GM12865 (cell line): ENCODE measurements around the gene BLCAP.

Experiments
- DNase-seq: peaks from one replicate; pipeline ENCODE4 v3.0.0; 2010; ENCODE audit warnings: low read depth
- H3K4me3 ChIP-seq: 2 replicates; pipeline ENCODE4 v1.5.1; 2011; ENCODE audit warnings: mild to moderate bottlenecking, low read depth, low read length, control low read depth
- TF ChIP-seq, protein P1 (sequence below): IDR thresholded peaks from 2 replicates; pipeline ENCODE4 v1.5.1; 2011; ENCODE audit warnings: low read length, control low read depth, low read depth, inconsistent platforms; ENCODE audit not compliant: insufficient read depth; ENCODE audit errors: missing control alignments

The BLCAP gene

DNA sequence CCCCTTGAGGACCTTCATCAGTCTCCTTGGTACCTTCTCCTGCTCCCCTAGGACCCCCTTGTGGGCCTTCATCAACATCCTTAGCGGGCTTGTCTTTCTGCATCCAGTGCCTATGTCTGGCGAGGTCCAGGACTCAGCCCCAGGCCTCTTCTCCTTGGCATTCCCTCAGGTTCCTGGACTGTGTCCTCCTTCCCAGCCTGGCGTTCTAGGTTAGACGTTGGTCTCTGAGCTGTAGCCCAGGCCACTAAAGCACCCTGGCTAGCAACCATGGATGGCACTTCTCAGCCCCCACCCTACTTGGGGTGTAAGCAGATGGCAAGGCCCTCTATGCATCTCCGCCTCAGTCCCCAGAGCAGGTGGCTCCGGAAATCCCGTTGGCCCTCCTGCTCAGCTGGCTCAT is 58.1 kb downstream of the BLCAP start:
- no peak for DNase-seq
- H3K4me3 ChIP-seq = no peak overlapping the region
- TF ChIP-seq, protein P1, sequence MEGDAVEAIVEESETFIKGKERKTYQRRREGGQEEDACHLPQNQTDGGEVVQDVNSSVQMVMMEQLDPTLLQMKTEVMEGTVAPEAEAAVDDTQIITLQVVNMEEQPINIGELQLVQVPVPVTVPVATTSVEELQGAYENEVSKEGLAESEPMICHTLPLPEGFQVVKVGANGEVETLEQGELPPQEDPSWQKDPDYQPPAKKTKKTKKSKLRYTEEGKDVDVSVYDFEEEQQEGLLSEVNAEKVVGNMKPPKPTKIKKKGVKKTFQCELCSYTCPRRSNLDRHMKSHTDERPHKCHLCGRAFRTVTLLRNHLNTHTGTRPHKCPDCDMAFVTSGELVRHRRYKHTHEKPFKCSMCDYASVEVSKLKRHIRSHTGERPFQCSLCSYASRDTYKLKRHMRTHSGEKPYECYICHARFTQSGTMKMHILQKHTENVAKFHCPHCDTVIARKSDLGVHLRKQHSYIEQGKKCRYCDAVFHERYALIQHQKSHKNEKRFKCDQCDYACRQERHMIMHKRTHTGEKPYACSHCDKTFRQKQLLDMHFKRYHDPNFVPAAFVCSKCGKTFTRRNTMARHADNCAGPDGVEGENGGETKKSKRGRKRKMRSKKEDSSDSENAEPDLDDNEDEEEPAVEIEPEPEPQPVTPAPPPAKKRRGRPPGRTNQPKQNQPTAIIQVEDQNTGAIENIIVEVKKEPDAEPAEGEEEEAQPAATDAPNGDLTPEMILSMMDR = no peak

DNA sequence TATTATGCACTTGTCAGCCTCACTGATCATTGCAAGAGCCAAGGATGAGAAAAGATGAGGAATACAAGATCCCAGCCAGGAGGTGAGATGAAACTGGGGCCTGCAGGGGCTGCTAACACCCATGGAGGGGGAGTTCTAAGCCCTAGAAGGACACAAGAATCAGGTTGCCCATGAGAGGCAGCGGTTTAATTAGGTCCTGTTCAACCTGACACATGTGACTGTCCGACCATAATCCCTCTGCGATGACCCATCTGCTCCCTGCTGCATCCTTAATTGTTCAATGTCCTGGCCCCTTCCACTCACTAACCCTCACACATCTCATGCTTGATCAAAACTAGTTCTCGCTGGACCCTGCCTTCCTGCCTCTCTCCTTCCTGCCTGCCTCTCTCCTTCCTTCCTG is 58.8 kb downstream of the BLCAP start:
- H3K4me3 ChIP-seq = no peak overlapping the region
- TF ChIP-seq, protein P1 = no peak
- DNase-seq = no peak
